Effector memory CD4-positive, alpha-beta T cell (primary cell): ENCODE measurements around the gene OTOP3.
"Not testable (repeated sequence)": the region's sequence is repeated elsewhere in the genome, so short reads cannot be mapped to it uniquely, and the experiment has no call there.

Experiments used
- DNase-seq, 3 donors: peaks; one replicate each; pipeline ENCODE4 v3.0.0-alpha.2; 2020
- H3K27ac ChIP-seq: 2 replicates; pipeline ENCODE4 v1.7.0; 2013; ENCODE audit warnings: mild to moderate bottlenecking, low read length, moderate library complexity; ENCODE audit not compliant: insufficient read depth, poor library complexity, severe bottlenecking
- H3K27me3 ChIP-seq: replicated peaks from 2 replicates; pipeline ENCODE4 v1.7.0; 2013; ENCODE audit warnings: mild to moderate bottlenecking, low read length; ENCODE audit not compliant: insufficient read depth, control insufficient read depth, poor library complexity, severe bottlenecking
- H3K36me3 ChIP-seq: 2 replicates; pipeline ENCODE4 v1.7.0; 2013; ENCODE audit warnings: mild to moderate bottlenecking, low read length, moderate library complexity; ENCODE audit not compliant: control insufficient read depth, insufficient read depth
- H3K4me1 ChIP-seq: 2 replicates; pipeline ENCODE4 v1.7.0; 2013; ENCODE audit warnings: low read length, mild to moderate bottlenecking; ENCODE audit not compliant: control insufficient read depth, insufficient read depth, poor library complexity, severe bottlenecking
- H3K4me3 ChIP-seq: 2 replicates; pipeline ENCODE4 v1.7.0; 2013; ENCODE audit warnings: low read length, low read depth, mild to moderate bottlenecking; ENCODE audit not compliant: insufficient read depth, poor library complexity, severe bottlenecking
- H3K9me3 ChIP-seq: 2 replicates; pipeline ENCODE4 v1.7.0; 2013; ENCODE audit warnings: mild to moderate bottlenecking, low read length, moderate library complexity; ENCODE audit not compliant: control insufficient read depth

Gene OTOP3

DNA sequence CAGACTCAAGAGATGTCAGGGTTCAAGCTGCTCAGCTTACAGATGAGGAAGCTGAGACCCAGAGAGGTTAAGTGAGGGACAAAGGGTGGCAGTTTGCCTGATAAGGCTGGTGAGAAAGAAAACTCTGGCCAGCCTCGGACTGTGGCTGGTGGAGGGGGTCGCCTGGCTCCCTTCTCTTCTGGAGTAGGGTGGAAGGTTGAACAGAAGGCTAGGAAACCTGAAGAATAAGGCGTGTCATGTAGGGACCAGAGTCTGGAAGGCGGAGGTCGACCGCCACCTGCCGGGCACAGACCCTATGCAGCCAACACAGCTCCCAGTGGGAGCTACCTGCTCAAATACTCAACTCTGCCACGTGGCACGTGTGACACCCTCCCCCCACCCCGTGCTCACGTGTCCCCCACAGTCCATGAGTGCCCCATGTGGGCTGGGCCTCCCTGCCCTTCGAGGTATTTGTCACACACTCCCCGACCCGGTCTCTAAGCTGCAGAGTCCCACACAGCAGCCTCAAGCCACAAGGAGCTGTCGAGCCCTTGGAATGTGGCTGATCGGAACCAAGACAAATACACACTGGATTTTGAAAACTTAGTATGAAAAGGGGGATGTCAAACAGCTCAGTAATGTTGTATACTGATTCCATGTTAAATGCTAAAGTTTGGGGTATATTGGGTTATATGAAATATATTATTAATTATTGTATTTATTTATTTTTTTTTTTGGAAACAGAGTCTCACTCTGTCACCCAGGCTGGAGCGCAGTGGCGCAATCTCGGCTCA, 25.1 kb downstream of the OTOP3 start:
- DNase-seq = peak in 2 of 3 donors; percentile 15 to 16
- no peak overlapping the region for H3K4me3 ChIP-seq
- H3K9me3 ChIP-seq = no peaks in the 10 kb centered on the region
- H3K36me3 ChIP-seq = no peaks in the 10 kb centered on the region
- no peaks in the 10 kb centered on the region for H3K4me1 ChIP-seq
- H3K27me3 ChIP-seq = no peaks in the 10 kb centered on the region
- H3K27ac ChIP-seq = no peak overlapping the region

GRCh38 chr17:74961657-74962350, 26.1 kb downstream of the OTOP3 start:
- no peaks in the 10 kb centered on the region for H3K4me1 ChIP-seq
- no peak overlapping the region for H3K4me3 ChIP-seq
- no peaks in the 10 kb centered on the region for H3K27me3 ChIP-seq
- DNase-seq = peak; percentile 61 to 77 (median 69)
- no peaks in the 10 kb centered on the region for H3K9me3 ChIP-seq
- H3K27ac ChIP-seq = no peak overlapping the region
- H3K36me3 ChIP-seq = no peaks in the 10 kb centered on the region

DNA sequence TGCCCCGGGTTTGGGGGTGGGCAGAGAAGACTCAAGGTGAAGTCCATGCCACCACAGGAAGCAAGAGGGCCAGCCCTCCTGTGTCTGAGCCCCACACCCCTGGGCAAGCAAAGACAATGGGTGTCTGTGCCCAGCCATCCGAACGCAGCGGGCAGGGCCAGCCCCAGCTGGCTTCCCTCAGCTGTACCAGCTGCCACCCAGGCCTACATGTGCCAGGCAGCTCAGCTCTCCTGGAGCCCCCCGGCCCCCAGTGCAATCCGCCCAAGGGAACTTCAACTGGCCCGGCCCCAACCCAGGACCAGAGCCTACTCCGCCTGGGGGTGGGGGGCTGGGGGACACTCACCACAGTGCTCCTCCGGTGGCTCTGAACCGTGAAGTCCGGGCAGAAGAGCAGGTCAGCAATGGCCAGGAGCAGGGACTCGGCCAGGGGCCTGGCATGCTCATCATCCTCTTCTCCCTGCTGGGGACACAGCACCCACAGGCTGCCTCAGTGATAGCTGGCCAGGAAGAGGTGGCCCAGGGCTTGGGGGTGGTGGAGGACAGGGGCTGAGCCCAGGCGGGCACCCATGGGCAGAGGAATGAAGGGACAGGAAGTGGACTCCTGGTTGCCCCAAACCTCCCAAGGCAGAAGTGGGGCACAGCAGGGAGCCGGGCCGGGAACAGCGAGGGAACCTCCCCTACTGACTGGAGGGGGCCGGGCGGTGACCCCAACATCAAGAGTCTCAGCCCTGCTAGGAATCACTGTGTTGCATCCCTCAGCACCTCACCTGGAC, 27.1 kb downstream of the OTOP3 start:
- no peak overlapping the region for H3K27ac ChIP-seq
- DNase-seq = no peak
- no peaks in the 10 kb centered on the region for H3K9me3 ChIP-seq
- no peaks in the 10 kb centered on the region for H3K36me3 ChIP-seq
- H3K4me1 ChIP-seq = no peaks in the 10 kb centered on the region
- no peak overlapping the region for H3K4me3 ChIP-seq
- no peaks in the 10 kb centered on the region for H3K27me3 ChIP-seq

DNA sequence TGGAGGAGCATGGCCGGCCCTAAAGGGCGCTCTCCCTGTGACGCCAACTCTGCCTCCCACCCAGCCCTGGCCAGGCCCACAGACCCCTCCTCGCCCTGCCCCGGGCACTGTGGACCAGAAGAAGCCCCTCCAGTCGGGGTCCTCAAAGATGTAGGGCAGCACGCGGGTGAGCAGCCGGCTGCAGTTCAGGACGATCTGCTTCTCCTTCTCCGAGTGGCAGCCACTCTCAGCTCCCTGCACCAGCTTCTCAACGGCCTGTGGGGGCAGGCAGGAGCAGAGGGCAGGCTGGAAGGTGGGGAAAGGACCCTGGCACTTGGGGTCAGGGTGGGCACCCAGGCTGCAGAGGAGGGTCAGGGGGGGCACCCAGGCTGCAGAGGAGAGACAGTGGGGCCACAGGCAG, 28.0 kb downstream of the OTOP3 start:
- no peak for DNase-seq
- H3K36me3 ChIP-seq = no peaks in the 10 kb centered on the region
- no peak overlapping the region for H3K4me3 ChIP-seq
- H3K27me3 ChIP-seq = no peaks in the 10 kb centered on the region
- H3K27ac ChIP-seq = no peak overlapping the region
- no peaks in the 10 kb centered on the region for H3K4me1 ChIP-seq
- H3K9me3 ChIP-seq = no peaks in the 10 kb centered on the region

DNA sequence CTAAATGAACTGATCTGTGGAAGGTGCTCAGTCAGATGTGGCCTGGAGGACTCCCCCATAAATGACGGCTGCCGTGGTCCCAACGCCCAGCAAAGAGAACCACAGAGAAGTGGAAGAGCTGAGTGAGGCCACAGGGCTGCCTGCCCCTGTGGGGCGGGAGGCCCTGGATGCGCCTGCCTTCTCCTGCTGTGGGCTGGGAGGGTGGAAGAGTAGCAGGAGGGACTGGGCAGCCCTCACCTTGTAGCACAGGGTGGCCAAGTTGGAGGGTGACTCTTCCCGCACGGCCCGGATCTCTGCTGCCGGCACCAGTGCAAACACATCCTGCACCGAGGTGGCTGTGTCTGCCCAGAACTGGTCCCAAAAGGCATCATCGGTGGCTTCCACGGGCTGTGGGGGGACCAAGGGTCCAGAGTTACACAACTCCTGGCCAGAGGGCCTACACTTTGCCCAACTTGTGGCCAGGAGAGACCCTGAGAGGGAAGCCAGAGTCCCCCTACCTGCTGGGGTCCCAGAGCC, 28.6 kb downstream of the OTOP3 start:
- Histone ChIP-seq H3K27ac (no peak overlapping the region), H3K9me3 (no peaks in the 10 kb centered on the region), H3K4me3 (no peak overlapping the region), H3K4me1 (no peaks in the 10 kb centered on the region), H3K36me3 (no peaks in the 10 kb centered on the region), H3K27me3 (no peaks in the 10 kb centered on the region)
- DNase-seq = no peak

DNA sequence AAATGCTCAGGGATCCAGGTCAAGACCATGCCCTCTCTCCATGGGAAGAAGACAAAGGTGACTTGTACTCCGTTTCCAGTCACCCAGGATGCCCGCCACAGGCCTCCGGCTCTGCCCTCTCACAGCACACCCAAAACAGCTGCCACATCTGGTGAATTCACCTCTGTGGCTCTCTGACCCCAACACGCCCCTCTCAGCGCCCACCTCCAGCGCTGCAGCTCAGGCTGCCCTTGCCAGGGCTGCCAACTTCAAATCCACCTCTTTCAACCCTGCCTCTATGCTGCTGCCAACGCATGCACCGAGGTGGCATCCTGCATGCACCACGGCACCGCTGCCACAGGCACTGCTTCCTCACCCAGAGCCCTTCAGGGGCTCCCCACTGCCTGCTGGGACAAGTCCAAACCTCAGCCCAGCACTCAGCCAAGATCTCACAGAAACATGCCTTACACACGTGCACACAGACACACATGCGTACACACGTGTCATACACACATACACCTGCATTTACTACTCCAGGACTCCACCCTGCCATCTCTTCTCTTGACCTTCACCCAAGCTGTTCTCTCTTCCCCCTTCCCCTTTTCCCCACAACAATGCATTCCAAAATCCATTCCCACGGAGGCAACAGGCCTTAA, 29.4 kb downstream of the OTOP3 start:
- Histone ChIP-seq H3K9me3 (no peaks in the 10 kb centered on the region), H3K27ac (no peak overlapping the region), H3K4me3 (no peak overlapping the region), H3K36me3 (no peaks in the 10 kb centered on the region), H3K27me3 (no peaks in the 10 kb centered on the region), H3K4me1 (no peaks in the 10 kb centered on the region)
- no peak for DNase-seq

DNA sequence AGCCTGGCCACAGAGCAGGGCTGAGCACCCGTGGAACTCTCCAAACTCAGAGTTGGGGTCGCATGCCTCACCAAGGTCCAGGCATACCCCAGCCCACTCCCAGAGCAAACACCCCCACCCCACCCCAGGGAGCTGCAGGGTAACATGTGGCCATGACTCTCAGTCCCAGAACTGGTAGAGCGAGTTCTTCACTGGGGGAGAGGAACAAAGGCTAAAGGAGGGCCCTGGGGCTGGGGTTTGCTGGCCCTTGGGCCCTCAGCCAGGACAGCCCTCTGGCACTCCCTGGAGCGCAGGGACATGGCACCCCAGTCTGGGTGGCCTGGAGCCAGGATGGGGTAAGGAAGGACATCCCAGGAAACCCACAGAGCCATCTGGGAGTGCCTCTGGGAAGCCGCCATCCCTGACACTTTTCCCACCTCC, 32.7 kb downstream of the OTOP3 start:
- Histone ChIP-seq H3K4me3 (no peak overlapping the region), H3K9me3 (no peaks in the 10 kb centered on the region), H3K27me3 (no peaks in the 10 kb centered on the region), H3K27ac (no peak overlapping the region), H3K36me3 (no peaks in the 10 kb centered on the region), H3K4me1 (peaks cover 10% of the 10 kb centered on the region)
- DNase-seq = no peak

DNA sequence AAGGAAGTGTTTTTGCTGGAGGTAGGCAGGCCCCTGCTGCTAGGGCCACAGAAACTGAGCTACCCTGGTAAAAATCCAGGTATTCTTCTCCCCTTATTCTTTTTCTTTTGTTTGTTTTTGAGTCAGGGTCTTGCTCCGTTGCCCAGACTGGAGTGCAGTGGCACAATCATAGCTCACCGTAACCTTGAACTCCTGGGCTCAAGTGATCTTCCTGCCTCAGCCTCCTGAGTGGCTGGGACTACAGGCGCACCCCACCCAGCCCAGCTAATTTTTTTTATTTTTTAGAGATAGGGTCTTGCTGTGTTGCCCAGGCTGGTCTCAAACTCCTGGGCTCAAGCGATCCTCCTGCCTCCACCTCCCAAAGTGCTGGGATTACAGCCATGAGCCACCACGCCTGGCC, 33.8 kb downstream of the OTOP3 start:
- H3K4me3 ChIP-seq, H3K27me3 ChIP-seq, DNase-seq, H3K9me3 ChIP-seq, H3K27ac ChIP-seq, H3K36me3 ChIP-seq: not testable (repeated sequence)
- H3K4me1 ChIP-seq = peaks cover 10% of the 10 kb centered on the region

GRCh38 chr17:74970395-74970794, 34.7 kb downstream of the OTOP3 start:
- Histone ChIP-seq H3K9me3 (no peaks in the 10 kb centered on the region), H3K36me3 (no peaks in the 10 kb centered on the region), H3K27me3 (no peaks in the 10 kb centered on the region), H3K27ac (no peak overlapping the region), H3K4me1 (peaks cover 10% of the 10 kb centered on the region), H3K4me3 (no peak overlapping the region)
- DNase-seq = no peak
